HG02642 (cell line): ENCODE results near the gene FCRL1.
A peak's percentile ranks its signal among the peaks of the same experiment; 100 is the strongest.

ENCODE experiments used
- ATAC-seq: cut with Tn5 transposase; IDR thresholded peaks from one replicate; pipeline ENCODE4 v1.9.1; 2021; ENCODE audit warnings: mild to moderate bottlenecking; ENCODE audit not compliant: unreplicated experiment, poor library complexity

The FCRL1 gene, protein sequence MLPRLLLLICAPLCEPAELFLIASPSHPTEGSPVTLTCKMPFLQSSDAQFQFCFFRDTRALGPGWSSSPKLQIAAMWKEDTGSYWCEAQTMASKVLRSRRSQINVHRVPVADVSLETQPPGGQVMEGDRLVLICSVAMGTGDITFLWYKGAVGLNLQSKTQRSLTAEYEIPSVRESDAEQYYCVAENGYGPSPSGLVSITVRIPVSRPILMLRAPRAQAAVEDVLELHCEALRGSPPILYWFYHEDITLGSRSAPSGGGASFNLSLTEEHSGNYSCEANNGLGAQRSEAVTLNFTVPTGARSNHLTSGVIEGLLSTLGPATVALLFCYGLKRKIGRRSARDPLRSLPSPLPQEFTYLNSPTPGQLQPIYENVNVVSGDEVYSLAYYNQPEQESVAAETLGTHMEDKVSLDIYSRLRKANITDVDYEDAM

GRCh38 chr1:157819896-157820295 is at the start of gene FCRL1:
TSS of gene FCRL1 (minus strand) at chr1:157820120. CDS start at chr1:157820037, 83 bp downstream.
- ATAC-seq: no peak

DNA sequence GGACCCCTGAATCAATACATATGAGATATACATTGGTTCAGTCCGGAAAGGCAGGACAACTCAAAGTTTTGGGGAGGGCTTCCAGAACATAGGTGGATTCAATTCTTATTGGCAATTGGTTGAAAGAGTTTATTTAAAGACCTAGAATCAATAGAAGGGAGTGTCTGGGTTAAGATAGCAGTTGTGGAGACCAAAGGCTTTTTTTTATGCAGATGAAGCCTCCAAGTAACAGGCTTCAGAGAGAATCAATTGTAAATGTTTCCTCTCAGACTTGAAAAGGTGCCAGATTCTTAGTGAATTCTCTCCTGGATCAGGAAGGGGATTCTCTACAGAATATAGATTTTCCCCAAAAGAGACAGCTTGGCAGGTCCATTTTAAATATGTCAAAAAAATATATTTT is 48.7 kb upstream of the FCRL1 start:
- ATAC-seq: no peak

GRCh38 chr1:157862114-157863070 is 42.5 kb upstream of the FCRL1 start:
- ATAC-seq: no peak

DNA sequence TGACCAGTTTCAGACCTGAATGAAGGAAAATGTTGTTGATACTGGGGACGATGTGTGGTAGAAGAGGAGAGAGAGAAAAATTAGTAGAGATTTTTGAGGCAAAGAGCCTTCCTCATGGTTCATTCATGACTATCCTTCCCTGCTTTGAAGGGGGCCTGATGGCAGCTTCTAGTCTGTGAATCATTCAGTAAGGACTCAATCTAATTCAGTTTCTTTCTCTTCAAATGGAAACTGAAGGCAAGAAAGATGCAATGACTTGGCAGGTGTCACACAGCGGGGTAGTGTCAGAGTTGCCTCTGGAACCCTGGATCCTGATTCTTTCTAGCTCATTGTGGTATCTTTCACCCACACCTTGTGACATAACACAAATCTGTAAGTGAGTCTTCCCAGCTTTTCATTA is 36.6 kb upstream of the FCRL1 start:
- ATAC-seq: no peak

DNA sequence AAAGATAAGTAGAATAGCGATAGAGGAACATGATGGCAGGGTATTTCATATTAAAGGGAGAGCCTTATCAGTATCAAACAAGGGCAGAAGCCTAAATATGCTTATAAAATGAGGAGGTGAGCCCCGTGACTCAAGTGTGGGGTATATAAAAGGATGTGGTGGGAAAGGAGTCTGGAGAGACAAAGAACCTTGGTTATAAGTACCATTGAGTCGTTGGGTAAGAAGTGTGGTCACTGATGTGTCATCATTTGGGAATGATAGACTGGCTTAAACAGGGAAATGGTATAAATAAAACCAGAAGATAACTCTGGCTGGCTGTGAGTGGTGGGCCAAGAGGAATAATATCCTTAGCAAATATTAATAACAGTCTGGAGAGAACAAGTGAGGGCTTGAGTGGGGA is 32.6 kb upstream of the FCRL1 start:
- ATAC-seq: no peak

GRCh38 chr1:157849229-157849875 is 29.4 kb upstream of the FCRL1 start:
- peak; percentile 79 for ATAC-seq

GRCh38 chr1:157844089-157844830 is 24.3 kb upstream of the FCRL1 start:
- ATAC-seq: no peak

- ATAC-seq: peak; percentile 53
Observed at GRCh38 chr1:157842939-157843338, 23.0 kb upstream of the FCRL1 start.

- no peak for ATAC-seq
Observed at GRCh38 chr1:157841708-157842107, 21.8 kb upstream of the FCRL1 start, which contains the start of gene CD5L. TSS of gene CD5L (minus strand) at chr1:157841808. CDS start at chr1:157841701, 107 bp downstream.

GRCh38 chr1:157838966-157839365 is 19.0 kb upstream of the FCRL1 start:
- ATAC-seq: no peak

DNA sequence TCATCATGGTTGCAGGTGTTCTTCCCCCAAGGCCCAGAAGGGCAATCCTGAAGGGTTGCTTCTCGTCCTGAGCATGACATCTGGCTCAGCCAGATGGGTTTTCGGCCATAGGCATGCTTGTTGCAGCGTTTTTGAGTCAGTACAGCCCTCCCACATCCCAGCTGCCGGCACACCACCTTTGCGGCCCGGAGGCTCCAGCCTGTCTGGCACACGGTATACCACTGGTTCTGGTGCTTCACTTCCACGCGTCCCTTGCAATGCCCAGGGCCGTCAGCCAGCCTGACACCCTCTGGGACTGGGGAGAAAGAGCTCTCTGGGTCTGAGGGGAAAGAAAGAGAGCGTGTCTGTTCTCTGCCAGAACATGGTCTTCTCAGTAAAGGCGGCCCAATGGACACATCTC is 14.5 kb upstream of the FCRL1 start:
- ATAC-seq: no peak

DNA sequence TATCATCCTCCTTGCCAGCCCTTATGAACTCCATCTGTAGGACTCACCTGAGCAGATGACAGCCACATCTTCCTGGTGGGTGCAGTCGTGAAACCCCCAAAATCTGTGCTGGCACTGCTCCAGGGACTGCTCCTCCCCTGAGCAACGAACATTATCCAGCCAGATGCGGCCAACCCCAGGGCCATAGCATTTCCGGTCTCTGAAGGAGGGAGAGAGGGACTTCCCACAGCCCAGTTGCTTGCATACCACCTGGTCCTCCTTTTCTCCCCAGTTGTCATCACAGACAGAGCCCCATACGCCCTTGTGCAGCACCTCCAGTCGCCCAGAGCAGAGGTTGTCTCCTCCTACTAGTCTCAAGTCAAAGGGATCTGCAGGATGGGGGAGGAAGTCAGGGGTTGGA is 13.2 kb upstream of the FCRL1 start:
- no peak for ATAC-seq

DNA sequence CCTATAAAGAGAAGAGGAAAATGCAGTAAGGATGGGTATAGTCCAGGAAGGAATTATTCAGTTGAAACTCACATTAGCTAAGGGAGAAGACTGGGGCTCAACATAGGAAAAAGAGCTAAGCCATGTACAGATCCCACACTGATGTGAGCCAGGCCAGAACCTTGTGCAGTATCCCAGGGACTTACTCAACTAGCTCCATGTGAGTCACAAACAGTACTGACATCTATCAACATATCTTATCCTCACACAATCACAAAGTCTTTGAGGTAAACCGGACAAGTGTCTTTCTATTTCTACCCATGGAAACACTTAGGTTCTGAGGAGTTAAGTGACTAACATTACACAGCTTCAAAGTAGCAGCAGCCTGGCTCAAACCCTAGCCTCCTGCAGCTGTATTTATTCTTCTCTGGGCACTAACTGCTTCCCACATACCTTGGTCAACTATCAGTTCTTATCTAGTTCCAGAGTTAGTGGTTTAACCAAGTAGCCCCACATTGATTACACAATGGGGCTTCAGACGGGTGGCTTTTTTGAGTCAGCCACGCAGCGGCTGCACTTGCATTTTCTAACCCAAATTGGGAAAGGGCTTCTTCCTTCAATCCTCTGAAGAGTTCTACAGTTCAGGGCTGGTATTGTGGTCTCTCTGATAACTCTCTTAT is 12.2 kb upstream of the FCRL1 start:
- no peak for ATAC-seq

DNA sequence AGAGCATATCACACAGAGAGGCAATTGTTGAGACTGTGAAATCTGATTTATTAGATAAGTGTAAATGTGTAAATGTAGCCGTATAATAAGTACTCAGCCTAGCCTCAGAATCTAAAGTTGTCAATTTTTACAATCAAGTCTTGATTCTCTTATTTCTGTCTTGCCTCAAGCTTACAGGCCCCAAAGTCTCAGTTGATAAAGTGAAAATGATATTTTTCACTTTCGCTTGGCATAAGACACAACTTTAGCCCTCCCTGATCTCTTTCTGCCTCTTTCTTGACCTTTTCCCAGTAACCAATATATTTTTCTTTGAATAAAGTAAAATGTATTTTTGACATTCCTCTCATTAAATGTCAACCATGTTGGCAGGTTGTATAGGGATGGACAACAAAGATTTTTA is 11.0 kb upstream of the FCRL1 start:
- no peak for ATAC-seq

DNA sequence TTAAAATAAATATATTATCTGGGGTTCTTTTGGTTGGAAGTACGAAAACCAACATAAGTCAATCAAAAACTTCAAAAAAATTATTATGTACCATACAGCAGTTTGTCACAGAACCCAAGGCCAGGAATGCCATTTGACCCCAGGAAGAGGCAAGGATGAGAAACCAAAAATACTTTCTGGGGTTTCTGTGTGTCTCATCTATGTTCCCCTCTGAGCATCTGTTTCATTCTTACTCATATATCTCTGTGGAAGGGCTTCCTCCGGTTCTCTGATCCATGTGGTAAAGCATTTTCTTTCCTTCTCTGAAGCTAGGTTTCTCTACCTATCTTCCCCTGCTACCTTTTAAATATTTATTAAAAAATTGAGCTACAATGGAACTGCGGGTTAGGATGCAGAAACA is 9.8 kb upstream of the FCRL1 start:
- no peak for ATAC-seq

- no peak for ATAC-seq
Observed at GRCh38 chr1:157829210-157829609, 9.3 kb upstream of the FCRL1 start.

- no peak for ATAC-seq
Observed at GRCh38 chr1:157820299-157820698, 379 bp upstream of the FCRL1 start.

DNA sequence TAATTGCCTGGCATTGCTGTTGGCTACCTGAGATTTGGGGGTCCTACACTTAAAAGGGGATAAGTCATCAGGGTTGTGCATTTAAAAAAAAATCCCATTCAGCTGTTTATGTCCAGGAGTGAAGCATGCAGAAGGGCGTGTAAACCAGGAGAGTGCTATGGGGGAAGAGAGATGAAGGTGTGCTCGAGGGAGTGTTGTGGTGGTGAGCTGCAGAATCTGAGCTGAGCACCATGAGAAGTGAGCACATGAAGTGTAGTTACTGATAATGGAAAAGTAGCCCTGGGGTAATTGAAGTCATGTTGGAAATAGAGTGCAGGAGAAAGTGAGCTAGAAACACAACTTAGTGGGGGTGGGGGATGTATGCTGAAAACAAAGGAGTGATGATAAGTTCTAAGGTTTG is 705 bp downstream of the FCRL1 start:
- ATAC-seq: no peak

DNA sequence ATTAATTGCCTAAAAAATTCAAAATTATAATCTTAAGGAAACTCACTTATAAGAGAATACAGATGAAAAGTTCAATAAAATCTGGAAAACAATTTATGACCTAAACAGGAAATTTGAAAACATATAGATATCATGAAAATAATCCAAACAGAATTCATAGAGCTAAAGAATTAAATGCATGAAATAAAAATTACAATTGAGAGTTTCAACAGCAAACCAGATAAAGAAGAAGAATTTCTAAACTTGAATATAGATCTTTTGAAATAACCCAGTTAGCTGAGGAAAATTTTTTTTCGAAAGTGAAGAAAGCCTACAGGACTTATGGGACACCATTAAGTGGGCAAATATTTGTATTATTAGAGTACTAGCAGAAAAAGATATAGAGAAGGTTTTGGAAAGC is 6.7 kb downstream of the FCRL1 start:
- no peak for ATAC-seq
